ENCODE results near the gene CIART. TPM values are rescaled to one million over a fixed set of nuclear protein-coding genes. Genes with fewer than 3 reads are reported as not detected.

The CIART gene
- total and polyA plus RNA-seq, 10 of the 15 experiments (the other 5 are each of a cell fraction or from before 2014, with no cell fraction given): 0.44 to 1.4 (median 0.67) TPM

DNA sequence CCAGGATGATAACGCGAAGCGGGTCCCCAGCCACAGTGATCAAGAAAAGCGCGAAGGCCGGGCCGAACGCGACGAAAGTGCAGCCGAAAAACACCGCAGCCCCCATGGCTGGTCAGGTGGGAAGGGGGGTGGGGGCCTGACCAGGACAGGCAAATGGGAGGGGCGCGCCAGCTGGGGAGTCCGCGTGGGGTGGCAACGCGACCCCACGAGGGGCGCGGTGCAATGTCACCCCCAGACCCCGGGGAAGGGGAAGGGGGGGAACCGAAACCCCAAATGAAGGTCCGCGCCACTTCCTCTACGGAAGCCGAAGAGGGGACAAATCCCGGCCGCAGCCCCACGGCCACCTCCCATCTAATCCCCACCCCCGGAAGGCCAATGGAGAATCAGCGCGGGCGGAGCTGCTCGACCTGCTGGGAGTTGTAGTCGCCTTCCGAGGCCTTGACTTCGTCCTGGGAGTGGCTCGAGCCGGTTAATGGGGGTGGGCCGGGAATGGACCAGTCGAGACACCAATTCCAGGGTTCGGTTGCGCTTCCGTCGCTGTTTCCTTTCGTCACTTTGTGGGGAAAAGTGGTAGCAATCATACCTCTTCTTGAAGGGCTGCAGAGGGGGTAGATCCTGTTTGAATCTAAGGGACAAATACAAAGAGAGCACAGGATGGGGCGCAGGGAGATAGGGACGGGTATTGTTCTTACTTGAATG lies 13.5 kb upstream of the CIART start, which contains the start of gene APH1A (continued):
- peak; percentile 24; the same call in 1 of the 2 replicates for TF ChIP-seq SIN3A (IDR thresholded peaks at IDR 0.05; ENCODE audit: low read depth, low read length)
- TF ChIP-seq FOS (IDR thresholded peaks at IDR 0.05; ENCODE audit: borderline replicate concordance, extremely low read depth, insufficient read length): no peak
- TF ChIP-seq, protein P1, sequence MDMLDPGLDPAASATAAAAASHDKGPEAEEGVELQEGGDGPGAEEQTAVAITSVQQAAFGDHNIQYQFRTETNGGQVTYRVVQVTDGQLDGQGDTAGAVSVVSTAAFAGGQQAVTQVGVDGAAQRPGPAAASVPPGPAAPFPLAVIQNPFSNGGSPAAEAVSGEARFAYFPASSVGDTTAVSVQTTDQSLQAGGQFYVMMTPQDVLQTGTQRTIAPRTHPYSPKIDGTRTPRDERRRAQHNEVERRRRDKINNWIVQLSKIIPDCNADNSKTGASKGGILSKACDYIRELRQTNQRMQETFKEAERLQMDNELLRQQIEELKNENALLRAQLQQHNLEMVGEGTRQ (IDR thresholded peaks at IDR 0.05; ENCODE audit: borderline replicate concordance, low read depth, low read length): no peak
- TF ChIP-seq STAT3 (IDR thresholded peaks at IDR 0.05; ENCODE audit: low read depth, low read length): no peak
- TF ChIP-seq NR2F1 (conservative IDR thresholded peaks at IDR 0.05): 0 out of 2 replicates have a peak, but pooled peaks have one; percentile 45
- TF ChIP-seq POLR2A (IDR thresholded peaks at IDR 0.05; ENCODE audit: low read depth, low read length): peak; percentile 84
- TF ChIP-seq POU2F2 (IDR thresholded peaks at IDR 0.05; ENCODE audit: borderline replicate concordance, low read depth, low read length): peak; percentile 32; the same call in 1 of the 3 replicates
- TF ChIP-seq KLF5 (IDR thresholded peaks at IDR 0.05; ENCODE audit: partially characterized antibody): peak; percentile 31
- TF ChIP-seq, protein P2, sequence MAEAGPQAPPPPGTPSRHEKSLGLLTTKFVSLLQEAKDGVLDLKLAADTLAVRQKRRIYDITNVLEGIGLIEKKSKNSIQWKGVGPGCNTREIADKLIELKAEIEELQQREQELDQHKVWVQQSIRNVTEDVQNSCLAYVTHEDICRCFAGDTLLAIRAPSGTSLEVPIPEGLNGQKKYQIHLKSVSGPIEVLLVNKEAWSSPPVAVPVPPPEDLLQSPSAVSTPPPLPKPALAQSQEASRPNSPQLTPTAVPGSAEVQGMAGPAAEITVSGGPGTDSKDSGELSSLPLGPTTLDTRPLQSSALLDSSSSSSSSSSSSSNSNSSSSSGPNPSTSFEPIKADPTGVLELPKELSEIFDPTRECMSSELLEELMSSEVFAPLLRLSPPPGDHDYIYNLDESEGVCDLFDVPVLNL (IDR thresholded peaks at IDR 0.05; ENCODE audit: low read depth, low read length): no peak
- TF ChIP-seq SREBF1 (IDR thresholded peaks at IDR 0.05; ENCODE audit: low read length): no peak
- TF ChIP-seq, protein P3, sequence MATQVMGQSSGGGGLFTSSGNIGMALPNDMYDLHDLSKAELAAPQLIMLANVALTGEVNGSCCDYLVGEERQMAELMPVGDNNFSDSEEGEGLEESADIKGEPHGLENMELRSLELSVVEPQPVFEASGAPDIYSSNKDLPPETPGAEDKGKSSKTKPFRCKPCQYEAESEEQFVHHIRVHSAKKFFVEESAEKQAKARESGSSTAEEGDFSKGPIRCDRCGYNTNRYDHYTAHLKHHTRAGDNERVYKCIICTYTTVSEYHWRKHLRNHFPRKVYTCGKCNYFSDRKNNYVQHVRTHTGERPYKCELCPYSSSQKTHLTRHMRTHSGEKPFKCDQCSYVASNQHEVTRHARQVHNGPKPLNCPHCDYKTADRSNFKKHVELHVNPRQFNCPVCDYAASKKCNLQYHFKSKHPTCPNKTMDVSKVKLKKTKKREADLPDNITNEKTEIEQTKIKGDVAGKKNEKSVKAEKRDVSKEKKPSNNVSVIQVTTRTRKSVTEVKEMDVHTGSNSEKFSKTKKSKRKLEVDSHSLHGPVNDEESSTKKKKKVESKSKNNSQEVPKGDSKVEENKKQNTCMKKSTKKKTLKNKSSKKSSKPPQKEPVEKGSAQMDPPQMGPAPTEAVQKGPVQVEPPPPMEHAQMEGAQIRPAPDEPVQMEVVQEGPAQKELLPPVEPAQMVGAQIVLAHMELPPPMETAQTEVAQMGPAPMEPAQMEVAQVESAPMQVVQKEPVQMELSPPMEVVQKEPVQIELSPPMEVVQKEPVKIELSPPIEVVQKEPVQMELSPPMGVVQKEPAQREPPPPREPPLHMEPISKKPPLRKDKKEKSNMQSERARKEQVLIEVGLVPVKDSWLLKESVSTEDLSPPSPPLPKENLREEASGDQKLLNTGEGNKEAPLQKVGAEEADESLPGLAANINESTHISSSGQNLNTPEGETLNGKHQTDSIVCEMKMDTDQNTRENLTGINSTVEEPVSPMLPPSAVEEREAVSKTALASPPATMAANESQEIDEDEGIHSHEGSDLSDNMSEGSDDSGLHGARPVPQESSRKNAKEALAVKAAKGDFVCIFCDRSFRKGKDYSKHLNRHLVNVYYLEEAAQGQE (IDR thresholded peaks at IDR 0.05; ENCODE audit: low read depth, low read length): no peak
- TF ChIP-seq BACH1 (IDR thresholded peaks at IDR 0.05; ENCODE audit: borderline replicate concordance): 0 out of 2 replicates have a peak, but pooled peaks have one; percentile 36
- peak; percentile 91 for TF ChIP-seq IKZF1 (conservative IDR thresholded peaks at IDR 0.05)
- TF ChIP-seq ESRRA (IDR thresholded peaks at IDR 0.05; ENCODE audit: low read length): peak; percentile 26; the same call in 1 of the 2 replicates
- 0 out of 2 replicates have a peak, but pooled peaks have one; percentile 45 for TF ChIP-seq ASH2L (IDR thresholded peaks at IDR 0.05; ENCODE audit: borderline replicate concordance, low read depth)
- peak; percentile 51; the same call in 1 of the 2 replicates for TF ChIP-seq CHD2 (IDR thresholded peaks at IDR 0.05; ENCODE audit: borderline replicate concordance, low read depth, low read length)
- TF ChIP-seq MEF2B (IDR thresholded peaks at IDR 0.05; ENCODE audit: partially characterized antibody, poor library complexity, severe bottlenecking): peak; percentile 68
- TF ChIP-seq RB1 (IDR thresholded peaks at IDR 0.05; ENCODE audit: borderline replicate concordance): peak; percentile 36; the same call in 1 of the 2 replicates
- no peak for TF ChIP-seq HDAC6 (IDR thresholded peaks at IDR 0.05; ENCODE audit: unreplicated experiment)
- TF ChIP-seq, protein P4, sequence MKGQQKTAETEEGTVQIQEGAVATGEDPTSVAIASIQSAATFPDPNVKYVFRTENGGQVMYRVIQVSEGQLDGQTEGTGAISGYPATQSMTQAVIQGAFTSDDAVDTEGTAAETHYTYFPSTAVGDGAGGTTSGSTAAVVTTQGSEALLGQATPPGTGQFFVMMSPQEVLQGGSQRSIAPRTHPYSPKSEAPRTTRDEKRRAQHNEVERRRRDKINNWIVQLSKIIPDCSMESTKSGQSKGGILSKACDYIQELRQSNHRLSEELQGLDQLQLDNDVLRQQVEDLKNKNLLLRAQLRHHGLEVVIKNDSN (IDR thresholded peaks at IDR 0.05; ENCODE audit: borderline replicate concordance, extremely low read length, insufficient read depth, low read depth, low read length): peak; percentile 39
- 0 out of 2 replicates have a peak, but pooled peaks have one; percentile 3 for TF ChIP-seq BCL11A (IDR thresholded peaks at IDR 0.05; ENCODE audit: low read depth, low read length)
- peak; percentile 75; the same call in 1 of the 2 replicates for TF ChIP-seq PML (IDR thresholded peaks at IDR 0.05; ENCODE audit: low read length)
